Left renal pelvis (tissue), 4 donors: Measurements from ENCODE around the gene HAS3. TPM values are rescaled to one million over a fixed set of nuclear protein-coding genes. Genes with fewer than 3 reads are reported as not detected.
"Not testable (repeated sequence)": the region's sequence is repeated elsewhere in the genome, so short reads cannot be mapped to it uniquely, and the experiment has no call there.

Experiments
- DNase-seq, 4 donors: peaks; one replicate each; pipeline ENCODE4 v3.0.0-alpha.2; 2013; ENCODE audit warnings: low read depth in 4 of 4, low spot score in 3 of 4
- polyA plus RNA-seq, 4 donors: library from polyadenylated mRNA; unstranded; fragments of 120-200 nt; gene quantifications; one replicate each; pipeline ENCODE4 v1.2.1, GENCODE V29; 2013; ENCODE audit not compliant: insufficient read length in 4 of 4

HAS3 gene
- polyA plus RNA-seq, 4 donors = 1.2 to 4.9 (median 4.7) TPM

GRCh38 chr16:69141014-69141413 lies 35.6 kb downstream of the HAS3 start:
- DNase-seq = no peak

DNA sequence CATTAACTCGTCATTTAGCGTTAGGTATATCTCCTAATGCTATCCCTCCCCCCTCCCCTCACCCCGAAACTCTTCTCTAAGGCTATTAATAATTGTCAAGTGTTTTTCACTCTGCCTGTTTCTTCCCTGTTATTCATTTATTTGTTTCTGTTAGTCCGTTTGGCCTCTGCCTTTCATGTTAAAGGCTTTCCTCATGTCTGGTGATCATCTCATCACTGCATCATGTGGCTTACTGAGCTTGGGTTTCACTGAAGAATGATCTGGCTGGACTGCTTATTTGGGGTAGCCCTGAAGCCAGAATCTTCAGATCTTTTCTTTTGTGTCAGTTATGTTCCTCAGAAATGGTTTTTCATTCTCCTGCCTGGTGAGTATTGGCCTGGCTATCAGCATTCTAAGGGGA lies 36.5 kb downstream of the HAS3 start:
- no peak for DNase-seq

- DNase-seq = no peak
These were observed 37.7 kb downstream of the HAS3 start for GRCh38 chr16:69143116-69143515.

DNA sequence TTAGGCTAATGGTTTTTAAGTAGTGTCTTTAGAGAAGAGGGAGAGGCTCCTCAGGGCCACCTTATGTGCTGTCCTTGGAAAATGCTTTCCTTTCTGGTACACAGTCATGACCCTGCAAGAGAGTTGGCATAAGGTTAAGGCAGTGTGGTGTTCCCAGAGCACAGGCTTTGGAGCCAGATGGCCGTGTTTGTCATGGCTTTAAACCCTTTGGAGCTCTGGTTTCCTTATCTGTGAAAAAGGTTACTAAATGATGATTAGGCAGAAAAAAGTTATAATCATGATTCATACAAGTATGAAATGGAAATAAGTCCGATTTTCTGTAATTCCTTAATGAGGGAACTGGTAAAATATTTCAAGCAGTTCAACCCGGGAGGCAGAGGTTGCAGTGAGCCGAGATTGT lies 40.2 kb downstream of the HAS3 start:
- DNase-seq = no peak

GRCh38 chr16:69149621-69150020 lies 44.2 kb downstream of the HAS3 start:
- DNase-seq = not testable (repeated sequence)

DNA sequence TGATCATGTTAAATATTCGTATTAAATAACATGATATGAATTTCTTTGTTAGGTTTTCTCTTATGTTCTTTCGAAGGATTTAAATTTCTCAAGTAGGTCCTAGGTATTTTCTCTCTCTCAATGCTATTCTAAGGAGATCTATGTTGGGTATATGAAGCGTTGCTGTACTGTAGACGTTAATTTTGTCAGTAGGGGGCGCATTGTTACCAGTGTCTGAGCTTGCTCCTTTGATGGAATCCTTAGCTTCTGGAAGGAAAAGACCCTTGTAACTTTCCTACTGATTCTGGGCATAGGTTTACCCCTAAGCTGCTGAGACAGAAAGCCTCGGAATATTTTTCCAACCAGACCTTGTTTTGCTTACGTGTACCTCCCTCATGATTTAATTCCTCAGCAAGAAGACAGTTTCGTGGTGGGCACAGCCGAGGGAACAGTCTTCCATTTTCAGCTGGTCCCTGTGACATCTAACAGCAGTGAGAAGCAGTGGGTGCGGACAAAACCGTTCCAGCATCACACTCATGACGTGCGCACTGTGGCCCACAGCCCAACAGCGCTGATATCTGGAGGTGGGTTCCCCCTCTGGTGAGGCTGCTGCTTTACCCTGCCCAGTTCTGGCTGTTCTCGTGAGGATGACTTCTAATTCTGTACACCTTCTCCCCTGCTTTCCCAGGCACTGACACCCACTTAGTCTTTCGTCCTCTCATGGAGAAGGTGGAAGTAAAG lies 44.9 kb downstream of the HAS3 start:
- DNase-seq = peak in 2 of 4 donors; percentile 74

- no peak for DNase-seq
These were observed 51.7 kb downstream of the HAS3 start for GRCh38 chr16:69157196-69157595.

GRCh38 chr16:69160192-69160591 lies 54.7 kb downstream of the HAS3 start:
- no peak for DNase-seq

DNA sequence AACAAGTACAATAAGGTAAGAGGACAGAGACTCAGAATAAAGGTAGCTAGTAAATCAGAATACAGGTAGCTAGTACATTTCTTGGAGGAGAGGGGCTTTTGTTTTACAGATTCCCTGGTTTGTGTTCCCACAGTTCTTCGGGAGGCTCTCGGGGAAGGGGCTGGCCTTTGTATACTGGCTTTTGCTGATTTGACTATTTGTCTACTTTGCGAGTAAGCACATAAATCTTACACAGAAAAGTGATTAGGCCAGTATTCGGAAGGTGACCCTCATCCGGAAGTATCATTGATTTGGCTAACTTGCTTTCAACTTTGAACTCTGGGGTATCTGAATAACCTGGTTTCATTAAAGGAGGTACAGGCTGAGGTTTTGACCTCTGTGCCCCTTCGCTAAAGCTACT lies 60.1 kb downstream of the HAS3 start:
- no peak for DNase-seq

DNA sequence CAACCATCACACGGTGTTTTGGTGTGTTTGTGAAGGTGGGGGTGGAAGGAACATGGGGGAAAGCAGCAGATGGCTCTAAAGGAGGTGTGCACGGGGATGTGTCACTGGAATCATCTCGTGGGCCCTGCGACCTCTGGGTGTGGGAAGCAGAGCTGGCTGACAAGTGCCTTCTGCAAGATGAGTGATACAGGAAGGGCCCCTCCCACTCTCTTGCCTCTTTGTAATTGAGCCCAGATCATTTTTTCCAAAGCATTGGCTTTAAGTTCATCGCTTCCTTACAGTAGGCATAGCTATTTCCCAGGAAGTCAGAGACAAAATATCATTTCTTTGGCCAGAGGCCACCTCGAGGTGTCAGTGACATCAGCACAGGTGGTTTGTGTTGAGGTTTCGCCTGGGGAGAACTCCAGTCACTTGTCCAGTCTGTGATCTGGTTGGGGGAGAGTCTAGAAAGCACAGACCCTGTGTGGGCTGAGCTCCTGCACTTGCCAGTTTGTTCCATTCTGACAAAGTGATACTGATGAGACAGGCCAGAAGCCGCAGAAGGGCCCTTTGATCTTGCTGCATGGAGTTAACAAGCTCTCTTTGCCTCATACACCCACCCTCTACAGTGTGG lies 60.9 kb downstream of the HAS3 start:
- DNase-seq = no peak

DNA sequence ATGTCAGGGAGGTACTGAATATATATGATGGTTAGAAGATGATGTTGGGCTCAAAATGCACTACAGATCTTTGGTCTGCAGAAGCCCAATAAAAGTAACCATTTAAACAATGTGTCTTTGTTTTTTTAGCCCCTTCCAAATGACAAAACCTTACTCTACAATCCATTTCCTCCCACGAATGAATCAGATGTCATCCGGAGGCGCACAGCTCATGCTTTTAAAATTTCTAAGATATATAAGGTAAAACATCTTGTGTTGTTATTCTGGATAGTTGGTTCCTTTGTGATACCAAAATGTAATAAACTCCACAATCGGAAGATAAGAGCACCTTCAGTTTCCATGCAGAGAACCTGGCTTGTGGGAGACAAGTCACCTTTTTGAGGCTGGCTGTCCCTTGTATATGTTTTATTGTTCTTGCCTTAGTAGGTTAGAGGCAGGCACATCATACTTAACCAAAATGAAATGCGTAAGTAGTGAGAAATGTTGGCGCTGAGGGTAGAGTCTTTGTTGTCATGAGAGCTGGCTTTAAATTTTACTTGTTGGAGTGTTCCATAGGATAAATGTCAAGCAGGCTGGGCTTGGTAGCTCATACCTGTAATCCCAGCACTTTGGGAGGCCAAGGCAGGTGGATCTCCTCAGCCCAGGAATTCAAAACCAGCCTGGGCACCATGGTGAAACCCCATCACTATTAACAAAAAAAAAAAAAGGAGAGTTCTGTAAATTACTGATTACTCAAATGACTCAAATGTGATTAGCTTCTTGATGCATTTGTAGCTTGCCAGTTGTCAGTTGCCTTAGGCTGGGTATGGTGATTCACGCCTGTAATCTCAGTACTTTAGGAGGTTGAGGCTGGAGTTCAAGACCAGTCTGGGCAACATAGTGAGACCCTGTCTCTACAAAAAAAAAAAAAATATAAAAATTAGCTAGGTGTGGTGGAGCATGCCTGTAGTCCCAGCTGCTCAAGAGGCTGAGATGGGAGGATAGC lies 61.8 kb downstream of the HAS3 start:
- DNase-seq = no peak

Other genes starting within 250 kb of the HAS3 start
- gene CHTF8, start 26.9 kb downstream of the HAS3 start, polyA plus RNA-seq = 100 to 1,000 TPM; 106 to 173 (median 156) TPM
- gene UTP4, start 27.0 kb downstream of the HAS3 start, polyA plus RNA-seq = 10 to 100 TPM; 37.3 to 63.4 (median 56.7) TPM
- gene SNTB2, start 81.5 kb downstream of the HAS3 start, polyA plus RNA-seq = 10 to 100 TPM; 12.6 to 23.8 (median 13.2) TPM
- gene VPS4A, start 205.7 kb downstream of the HAS3 start, polyA plus RNA-seq = 10 to 100 TPM; 38.5 to 54.1 (median 43.0) TPM
- gene PDF, start 224.9 kb downstream of the HAS3 start, polyA plus RNA-seq = 1 to 10 TPM; 2.2 to 7.5 (median 3.5) TPM
- gene COG8, start 233.9 kb downstream of the HAS3 start, polyA plus RNA-seq = 10 to 100 TPM; 24.0 to 39.3 (median 27.8) TPM
- 10 to 100 TPM; 26.0 to 37.2 (median 32.1) TPM for gene NIP7, start 234.1 kb downstream of the HAS3 start, polyA plus RNA-seq
- gene TMED6, start 246.1 kb downstream of the HAS3 start, polyA plus RNA-seq = 1 to 10 TPM; 1.2 to 4.0 (median 3.5) TPM